Measurements from ENCODE around the gene SPIN1. TPM values are rescaled to one million over a fixed set of nuclear protein-coding genes. Genes with fewer than 3 reads are reported as not detected.

Gene SPIN1
- total RNA-seq, 4 donors from 2014 or later, result 44.3 to 49.6 (median 49.5) TPM

GRCh38 chr9:88418715-88419540 is 30.7 kb downstream of the SPIN1 start:
- intact Hi-C loops (cut with DNase I; ENCODE audit: low total_unique reads), result no loop called here
- TF ChIP-seq POLR2A (IDR thresholded peaks at IDR 0.05) (no peak), CTCF (IDR thresholded peaks at IDR 0.05) (no peak)
- whole genome bisulfite sequencing, 2 donors, result 90 to 91% methylated on average over 7 of the region's 7 CpGs
- no peak overlapping the region for H3K4me3 ChIP-seq (ENCODE audit: low read depth, poor library complexity, severe bottlenecking)
- no peak for DNase-seq (ENCODE audit: low spot score in 2 of 2)

GRCh38 chr9:88420227-88420626 is 32.0 kb downstream of the SPIN1 start:
- H3K4me3 ChIP-seq (ENCODE audit: low read depth, poor library complexity, severe bottlenecking), result no peak overlapping the region
- TF ChIP-seq POLR2A (IDR thresholded peaks at IDR 0.05) (no peak), CTCF (IDR thresholded peaks at IDR 0.05) (no peak)
- 84 to 92% methylated on average over 7 of the region's 7 CpGs for WGBS, 2 donors
- intact Hi-C loops (cut with DNase I; ENCODE audit: low total_unique reads), result no loop called here
- no peak for DNase-seq (ENCODE audit: low spot score in 2 of 2)

GRCh38 chr9:88421348-88421747 is 33.1 kb downstream of the SPIN1 start:
- H3K4me3 ChIP-seq (ENCODE audit: low read depth, poor library complexity, severe bottlenecking), result no peak overlapping the region
- 93 to 95% methylated on average over 5 of the region's 5 CpGs for WGBS, 2 donors
- intact Hi-C loops (cut with DNase I; ENCODE audit: low total_unique reads), result no loop called here
- no peak for DNase-seq (ENCODE audit: low spot score in 2 of 2)
- TF ChIP-seq CTCF (IDR thresholded peaks at IDR 0.05), result no peak
- TF ChIP-seq POLR2A (IDR thresholded peaks at IDR 0.05), result no peak

GRCh38 chr9:88425538-88425950 is 37.3 kb downstream of the SPIN1 start:
- intact Hi-C loops (cut with DNase I; ENCODE audit: low total_unique reads), result no loop called here
- no peak for DNase-seq (ENCODE audit: low spot score in 2 of 2)
- TF ChIP-seq POLR2A (IDR thresholded peaks at IDR 0.05) (no peak), CTCF (IDR thresholded peaks at IDR 0.05) (no peak)
- H3K4me3 ChIP-seq (ENCODE audit: low read depth, poor library complexity, severe bottlenecking), result no peak overlapping the region
- 80 to 81% methylated on average over 10 of the region's 10 CpGs for WGBS, 2 donors

GRCh38 chr9:88426651-88427050 is 38.4 kb downstream of the SPIN1 start:
- no peak for DNase-seq (ENCODE audit: low spot score in 2 of 2)
- no peak for TF ChIP-seq POLR2A (IDR thresholded peaks at IDR 0.05)
- no peak for TF ChIP-seq CTCF (IDR thresholded peaks at IDR 0.05)
- intact Hi-C loops (cut with DNase I; ENCODE audit: low total_unique reads), result no loop called here
- H3K4me3 ChIP-seq (ENCODE audit: low read depth, poor library complexity, severe bottlenecking), result no peak overlapping the region
- WGBS, 2 donors, result 90 to 94% methylated on average over 1 of the region's 1 CpG
